Activated naive CD4-positive, alpha-beta T cell treated with anti-CD3 and anti-CD28 coated beads, Interleukin-2, amount 50 U/mL, for 16 hours (primary cell): ENCODE results near the gene CSGALNACT2.

ENCODE experiments used
- DNase-seq: peaks from one replicate; pipeline ENCODE4 v3.0.0-alpha.2; 2020

Gene CSGALNACT2

GRCh38 chr10:43203448-43204041 is 65.3 kb downstream of the CSGALNACT2 start:
- no peak for DNase-seq

GRCh38 chr10:43204042-43204942 is 66.0 kb downstream of the CSGALNACT2 start:
- peak; percentile 5 for DNase-seq

GRCh38 chr10:43204943-43205671 is 66.9 kb downstream of the CSGALNACT2 start:
- DNase-seq: peak; percentile 61

GRCh38 chr10:43205681-43206390 is 67.6 kb downstream of the CSGALNACT2 start:
- peak; percentile 7 for DNase-seq

GRCh38 chr10:43206391-43207235 is 68.4 kb downstream of the CSGALNACT2 start:
- peak; percentile 8 for DNase-seq

- DNase-seq: peak; percentile 9
Measured at GRCh38 chr10:43208147-43209073, 70.2 kb downstream of the CSGALNACT2 start.

- peak; percentile 6 for DNase-seq
Measured at GRCh38 chr10:43209074-43209455, 70.8 kb downstream of the CSGALNACT2 start.

- peak; percentile 7 for DNase-seq
Measured at GRCh38 chr10:43209651-43210141, 71.5 kb downstream of the CSGALNACT2 start.

GRCh38 chr10:43210556-43210955 is 72.3 kb downstream of the CSGALNACT2 start:
- peak; percentile 8 for DNase-seq

GRCh38 chr10:43211030-43211429 is 72.8 kb downstream of the CSGALNACT2 start:
- peak; percentile 1 for DNase-seq

- DNase-seq: no peak
Measured at GRCh38 chr10:43211431-43212042, 73.3 kb downstream of the CSGALNACT2 start.

- no peak for DNase-seq
Measured at GRCh38 chr10:43212043-43212721, 73.9 kb downstream of the CSGALNACT2 start.

GRCh38 chr10:43214071-43214955 is 76.1 kb downstream of the CSGALNACT2 start:
- no peak for DNase-seq

- DNase-seq: no peak
Measured at GRCh38 chr10:43214956-43215561, 76.8 kb downstream of the CSGALNACT2 start.

- no peak for DNase-seq
Measured at GRCh38 chr10:43215758-43216455, 77.7 kb downstream of the CSGALNACT2 start.

- DNase-seq: no peak
Measured at GRCh38 chr10:43216931-43217562, 78.8 kb downstream of the CSGALNACT2 start.
